K562 (cell line): Measurements from ENCODE around the gene CHRNG. TPM values are rescaled to one million over a fixed set of nuclear protein-coding genes. Genes with fewer than 3 reads are reported as not detected.

ENCODE experiments used
- ATAC-seq: fragments of 200-7000 bp; cut with Tn5 transposase; 3 replicates; pipeline ENCODE4 v1.9.1; 2020; ENCODE audit warnings: moderate library complexity
- BruUV-seq: library from RNA; stranded (reverse); fragments of 400-500 nt; replicated peaks from 2 replicates; lab custom pipeline; 2021; lab: Mats Ljungman, UMichigan
- CTCF ChIA-PET: fragments of 300-600 bp; formaldehyde crosslinking; extraction: SDS; loops from one replicate; lab custom pipeline; 2021; ENCODE audit warnings: low intra/inter-chr PET ratio; lab: Yijun Ruan, JAX
- POLR2A ChIA-PET: fragments of 300-600, 350-650 bp; sonication (Branson Sonifier 250); formaldehyde crosslinking; extraction: SDS; loops from one replicate; lab custom pipeline; 2021; ENCODE audit warnings: antibody characterized with exemption, inconsistent platforms; lab: Yijun Ruan, JAX
- DNase-seq, 4 experiments: peaks; one replicate each; pipeline versions ENCODE4 v3.0.0 to v3.0.0-alpha.2; 2011 to 2018; ENCODE audit warnings: low spot score in 3 of 4, mixed read lengths in 3 of 4; ENCODE audit errors: extremely low read depth in 1 of 4
- FAIRE-seq: peaks from 2 replicates; lab custom pipeline; 2011; peaks lifted over from hg19 to GRCh38; lab: Jason Lieb, UNC
- H2AFZ ChIP-seq: 2 replicates; pipeline ENCODE4 v1.6.0; 2011; ENCODE audit warnings: low read depth, low read length, control low read depth, inconsistent platforms
- H3K27ac ChIP-seq: fragments of 200-600 bp; 3 replicates; pipeline ENCODE4 v1.8.0; 2011; ENCODE audit warnings: low read depth, mild to moderate bottlenecking, control low read depth, inconsistent platforms, low read length, moderate library complexity, mixed read lengths; ENCODE audit errors: extremely low read depth
- H3K27me3 ChIP-seq, 2 experiments: fragments of 300-600 bp in 1 of 2; 2 replicates in 1 of 2; 3 replicates in 1 of 2; pipeline versions ENCODE4 v1.6.0 to v1.8.0; 2011; ENCODE audit warnings: inconsistent platforms in 2 of 2, low read length in 2 of 2, mild to moderate bottlenecking in 1 of 2, mixed read lengths in 1 of 2, moderate library complexity in 1 of 2; ENCODE audit not compliant: control insufficient read depth in 2 of 2, insufficient read depth in 2 of 2
- H3K36me3 ChIP-seq: fragments of 300-600 bp; 3 replicates; pipeline ENCODE4 v1.8.0; 2011; ENCODE audit warnings: mild to moderate bottlenecking, low read length, inconsistent platforms; ENCODE audit not compliant: control insufficient read depth, insufficient read depth
- H3K4me1 ChIP-seq, 2 experiments: fragments of 200-600 bp in 1 of 2; replicated peaks in 1 of 2; 2 replicates in 1 of 2; 3 replicates in 1 of 2; pipeline versions ENCODE4 v1.5.1 to v1.8.0; 2011; ENCODE audit warnings: inconsistent platforms in 2 of 2, low read length in 2 of 2, mild to moderate bottlenecking in 1 of 2, mixed read lengths in 1 of 2, moderate library complexity in 1 of 2; ENCODE audit not compliant: control insufficient read depth in 2 of 2, insufficient read depth in 2 of 2
- H3K4me2 ChIP-seq: 2 replicates; pipeline ENCODE4 v1.6.1; 2011; ENCODE audit warnings: low read length, control low read depth, inconsistent platforms, mixed read lengths; ENCODE audit not compliant: insufficient read depth
- H3K4me3 ChIP-seq: fragments of 200-600 bp; sonication (generic), shearing (Covaris generic); 2 replicates; pipeline ENCODE4 v1.5.1; 2016; ENCODE audit warnings: control low read depth, inconsistent platforms
- H3K79me2 ChIP-seq: fragments of 200-600 bp; 3 replicates; pipeline ENCODE4 v1.8.0; 2011; ENCODE audit warnings: low read length, inconsistent platforms; ENCODE audit not compliant: control insufficient read depth, insufficient read depth
- H3K9ac ChIP-seq, 2 experiments: 2 replicates each; pipeline versions ENCODE4 v1.6.0 to v1.6.1; 2011; ENCODE audit warnings: low read depth in 2 of 2, low read length in 2 of 2, control low read depth in 1 of 2, inconsistent platforms in 1 of 2, mild to moderate bottlenecking in 1 of 2, mixed read lengths in 1 of 2; ENCODE audit not compliant: insufficient read depth in 1 of 2
- H3K9me1 ChIP-seq: one replicate; pipeline ENCODE4 v1.6.0; 2011; ENCODE audit warnings: inconsistent platforms, mild to moderate bottlenecking, low read length, moderate library complexity; ENCODE audit not compliant: control insufficient read depth, insufficient read depth
- H3K9me3 ChIP-seq: replicated peaks from 2 replicates; pipeline ENCODE4 v1.5.1; 2011; ENCODE audit warnings: low read depth, low read length, inconsistent platforms; ENCODE audit not compliant: control insufficient read depth, insufficient read depth
- H4K20me1 ChIP-seq: replicated peaks from 2 replicates; pipeline ENCODE4 v1.6.1; 2011; ENCODE audit warnings: low read length, inconsistent platforms, mixed read lengths; ENCODE audit not compliant: control insufficient read depth, insufficient read depth
- HLTF ChIP-seq: fragments of 450-650 bp; IDR thresholded peaks from 2 replicates; pipeline ENCODE4 v1.6.1; 2016
- NFYB ChIP-seq: IDR thresholded peaks from 2 replicates; pipeline ENCODE4 v1.6.1; 2011; ENCODE audit warnings: mild to moderate bottlenecking, moderate library complexity; ENCODE audit not compliant: insufficient read length; ENCODE audit errors: extremely low read depth
- POLR2AphosphoS2 ChIP-seq: IDR thresholded peaks from 2 replicates; pipeline ENCODE4 v1.6.1; 2012; ENCODE audit warnings: low read length, improper control_type of control experiment
- ZNF253 ChIP-seq: fragments of 250-450 bp; sonication (Bioruptor Pico); conservative IDR thresholded peaks from 2 replicates; pipeline ENCODE4 v1.6.1; 2021; ENCODE audit warnings: mild to moderate bottlenecking
- WGBS: fragments of 100-300 bp; shearing (Covaris generic); methylation state at CpG from one replicate; pipeline ENCODE4 v1.1.6; 2016; ENCODE audit warnings: low coverage, mixed read lengths; ENCODE audit not compliant: insufficient coverage; ENCODE audit errors: missing lambda C conversion rate; 5-methylcytosine and 5-hydroxymethylcytosine counted together
- in situ Hi-C: fragments of 300-500 bp; cut with MboI; formaldehyde crosslinking; loops from 4 replicates; pipeline ENCODE4 v1.15.0; 2018; ENCODE audit warnings: inconsistent platforms, mixed read lengths
- intact Hi-C: fragments of 100-400 bp; cut with micrococcal nuclease; formaldehyde crosslinking; loops from 2 replicates; pipeline ENCODE4 v1.14.2; 2022
- polyA plus RNA-seq, 8 experiments: library from polyadenylated mRNA; depleted of rRNA in 4 of 8; stranded (reverse) in 5 of 8; unstranded in 3 of 8; fragments of >200 nt; fragmentation: Nextera tagmentation in 2 of 8; fragmentation: Illumina TruSeq in 1 of 8; extraction: Ambion mirVana in 2 of 8; extraction: Trizol in 1 of 8; gene quantifications; 2 replicates each; pipeline versions ENCODE4 v1.2.1 to v1.2.3, GENCODE V29; 2011 to 2014; ENCODE audit warnings: inconsistent platforms in 1 of 8, missing spikeins in 1 of 8
- total RNA-seq, 7 experiments: library from RNA; depleted of rRNA in 6 of 7; stranded (reverse); fragments of >200 nt in 6 of 7; fragmentation: Illumina TruSeq in 2 of 7; extraction: Trizol in 2 of 7; gene quantifications; 2 replicates each; pipeline versions ENCODE4 v1.2.1 to v1.2.3, GENCODE V29; 2011 to 2021; ENCODE audit warnings: low replicate concordance in 1 of 7
- TF ChIP-seq, protein P1 (sequence below): sonication (generic); formaldehyde crosslinking; IDR thresholded peaks from 2 replicates; pipeline ENCODE4 v1.8.1; 2022; ENCODE audit warnings: missing genetic modification reagents
- TF ChIP-seq, protein P2 (sequence below): fragments of 250-450 bp; sonication (Bioruptor Pico); IDR thresholded peaks from 2 replicates; pipeline ENCODE4 v1.4.0; 2020; ENCODE audit warnings: mild to moderate bottlenecking

CHRNG gene
- total and polyA plus RNA-seq, 9 of the 15 experiments (the other 6 are each of a cell fraction or from before 2014, with no cell fraction given), result not detected

- Histone ChIP-seq H3K4me1 (no peaks in the 10 kb centered on the region), H3K79me2 (no peaks in the 10 kb centered on the region), H3K27me3 (no peaks in the 10 kb centered on the region), H4K20me1 (no peaks in the 10 kb centered on the region), H3K9me1 (no peaks in the 10 kb centered on the region), H3K4me2 (no peak overlapping the region), H3K27ac (no peak overlapping the region), H3K4me3 (no peak overlapping the region), H2AFZ (no peak overlapping the region), H3K36me3 (peaks cover 68% of the 10 kb centered on the region; the same call in 2 of the 3 replicates), H3K9ac (no peak overlapping the region), H3K9me3 (no peaks in the 10 kb centered on the region)
- ATAC-seq (no peak), DNase-seq (no peak), FAIRE-seq (no peak)
- no TSS peak for BruUV-seq
- intact Hi-C loops (no loop called here), in situ Hi-C loops (no loop called here)
- ChIA-PET POLR2A (interaction anchor here (0.7 to 1.3 kb wide), 2 partner anchors 10 to 17 kb away, joined by 3 to 4 read pairs; no protein-coding TSS in a partner anchor), CTCF (no interaction called here)
- TF ChIP-seq, protein P1, sequence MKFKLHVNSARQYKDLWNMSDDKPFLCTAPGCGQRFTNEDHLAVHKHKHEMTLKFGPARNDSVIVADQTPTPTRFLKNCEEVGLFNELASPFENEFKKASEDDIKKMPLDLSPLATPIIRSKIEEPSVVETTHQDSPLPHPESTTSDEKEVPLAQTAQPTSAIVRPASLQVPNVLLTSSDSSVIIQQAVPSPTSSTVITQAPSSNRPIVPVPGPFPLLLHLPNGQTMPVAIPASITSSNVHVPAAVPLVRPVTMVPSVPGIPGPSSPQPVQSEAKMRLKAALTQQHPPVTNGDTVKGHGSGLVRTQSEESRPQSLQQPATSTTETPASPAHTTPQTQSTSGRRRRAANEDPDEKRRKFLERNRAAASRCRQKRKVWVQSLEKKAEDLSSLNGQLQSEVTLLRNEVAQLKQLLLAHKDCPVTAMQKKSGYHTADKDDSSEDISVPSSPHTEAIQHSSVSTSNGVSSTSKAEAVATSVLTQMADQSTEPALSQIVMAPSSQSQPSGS (CRISPR knock-in tag), result no peak
- TF ChIP-seq HLTF, result no peak
Observed at GRCh38 chr2:232567721-232568120, 28.2 kb downstream of the CHRNG start.

DNA sequence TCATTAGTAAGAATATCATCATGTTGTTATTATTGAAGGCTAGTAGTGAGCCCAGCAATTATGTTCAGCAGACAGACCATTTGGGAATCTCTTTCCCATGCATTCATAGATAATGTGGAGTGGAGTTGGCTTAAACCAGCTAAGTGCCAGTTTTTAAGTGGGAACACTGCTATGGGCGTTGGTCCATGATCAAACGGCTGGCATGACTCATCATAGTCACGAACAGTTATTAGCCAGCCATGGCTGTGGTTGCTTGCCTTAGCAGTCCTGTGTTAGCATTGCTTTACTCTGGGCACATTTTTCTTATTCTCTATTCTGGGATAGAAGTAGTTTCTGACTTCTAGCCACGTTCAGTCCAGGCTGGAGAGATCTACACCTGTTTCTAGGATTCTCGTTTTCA lies 28.7 kb downstream of the CHRNG start:
- Histone ChIP-seq H3K4me3 (no peak overlapping the region), H4K20me1 (no peaks in the 10 kb centered on the region), H2AFZ (no peak overlapping the region), H3K4me2 (no peak overlapping the region), H3K9ac (no peak overlapping the region)
- DNase-seq (no peak), ATAC-seq (no peak), FAIRE-seq (no peak)
- TF ChIP-seq POLR2AphosphoS2 (no peak), NFYB (no peak), ZNF253 (CRISPR knock-in tag) (no peak)
- TF ChIP-seq, protein P2, sequence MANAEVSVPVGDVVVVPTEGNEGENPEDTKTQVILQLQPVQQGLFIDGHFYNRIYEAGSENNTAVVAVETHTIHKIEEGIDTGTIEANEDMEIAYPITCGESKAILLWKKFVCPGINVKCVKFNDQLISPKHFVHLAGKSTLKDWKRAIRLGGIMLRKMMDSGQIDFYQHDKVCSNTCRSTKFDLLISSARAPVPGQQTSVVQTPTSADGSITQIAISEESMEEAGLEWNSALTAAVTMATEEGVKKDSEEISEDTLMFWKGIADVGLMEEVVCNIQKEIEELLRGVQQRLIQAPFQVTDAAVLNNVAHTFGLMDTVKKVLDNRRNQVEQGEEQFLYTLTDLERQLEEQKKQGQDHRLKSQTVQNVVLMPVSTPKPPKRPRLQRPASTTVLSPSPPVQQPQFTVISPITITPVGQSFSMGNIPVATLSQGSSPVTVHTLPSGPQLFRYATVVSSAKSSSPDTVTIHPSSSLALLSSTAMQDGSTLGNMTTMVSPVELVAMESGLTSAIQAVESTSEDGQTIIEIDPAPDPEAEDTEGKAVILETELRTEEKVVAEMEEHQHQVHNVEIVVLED (CRISPR knock-in tag), result no peak
- TF ChIP-seq, all 486 proteins: peak for 0
- no peaks in the 10 kb centered on the region for H3K9me3 ChIP-seq
- no peaks in the 10 kb centered on the region for H3K9me1 ChIP-seq
- H3K79me2 ChIP-seq, result no peaks in the 10 kb centered on the region
- no peak overlapping the region for H3K27ac ChIP-seq
- 55% methylated on average over 5 of the region's 5 CpGs for WGBS
- BruUV-seq, result no TSS peak
- in situ Hi-C loops (no loop called here), intact Hi-C loops (no loop called here)
- CTCF ChIA-PET, result no interaction called here
- H3K36me3 ChIP-seq, result peaks cover 68% of the 10 kb centered on the region; the same call in 2 of the 3 replicates
- POLR2A ChIA-PET, result interaction anchor here (1.3 kb wide), 1 partner anchor 9 kb away, joined by 4 read pairs; no protein-coding TSS in a partner anchor
- H3K4me1 ChIP-seq, result no peaks in the 10 kb centered on the region
- H3K27me3 ChIP-seq, result no peaks in the 10 kb centered on the region
